ENCODE measurements around the gene MAN2B1. TPM values are rescaled to one million over a fixed set of nuclear protein-coding genes. Genes with fewer than 3 reads are reported as not detected.

The MAN2B1 gene
- total and polyA plus RNA-seq, 2 of the 13 experiments (the other 11 are each of a cell fraction or from before 2014, with no cell fraction given): 23.6 to 23.8 TPM

- Histone ChIP-seq H3K4me3 (replicated peaks in 1 of 3; ENCODE audit: insufficient read depth in 1 of 3, low read depth in 2 of 3, low read length in 3 of 3) (no peak overlapping the region), H3K27ac (ENCODE audit: extremely low read length, insufficient read depth, low read length) (peak overlapping the region; percentile 36), H3K9ac (ENCODE audit: insufficient read depth, low read depth, low read length) (no peak overlapping the region), H3K9me3 (ENCODE audit: low read length) (no peaks in the 10 kb centered on the region), H3K27me3 (ENCODE audit: control insufficient read depth in 1 of 2, insufficient read depth in 2 of 2, low read length in 2 of 2) (no peaks in the 10 kb centered on the region), H2AFZ (ENCODE audit: low read length) (no peak overlapping the region), H4K20me1 (ENCODE audit: insufficient read depth, low read length) (no peaks in the 10 kb centered on the region), H3K79me2 (ENCODE audit: insufficient read depth, low read length) (no peaks in the 10 kb centered on the region), H3K4me1 (ENCODE audit: insufficient read depth, low read length) (peaks cover 6% of the 10 kb centered on the region; the same call in 1 of the 2 replicates), H3K4me2 (ENCODE audit: low read depth, low read length) (no peak overlapping the region), H3K36me3 (replicated peaks in 1 of 2; ENCODE audit: control insufficient read depth in 1 of 2, insufficient read depth in 2 of 2, low read length in 2 of 2) (peaks cover 0 to 15% of the 10 kb centered on the region in 2 experiments; a peak in 1 of 5 replicates)
- DNase-seq (ENCODE audit: low spot score): no peak
- WGBS (ENCODE audit: low lambda C conversion rate): 89% methylated on average over 11 of the region's 11 CpGs
- no peak for ATAC-seq
- TF ChIP-seq ZNF496 (CRISPR knock-in tag; IDR thresholded peaks at IDR 0.05; ENCODE audit: insufficient replicate concordance) (no peak), ZNF639 (CRISPR knock-in tag; conservative IDR thresholded peaks at IDR 0.05) (no peak), SRF (IDR thresholded peaks at IDR 0.05; ENCODE audit: low read depth, low read length) (no peak), TGIF2 (CRISPR knock-in tag; IDR thresholded peaks at IDR 0.05) (no peak), ZNF598 (CRISPR knock-in tag; IDR thresholded peaks at IDR 0.05; ENCODE audit: borderline replicate concordance) (no peak), TMF1 (CRISPR knock-in tag; IDR thresholded peaks at IDR 0.05; ENCODE audit: low read depth) (no peak), MED1 (CRISPR knock-in tag; IDR thresholded peaks at IDR 0.05) (no peak), ZBTB42 (CRISPR knock-in tag; IDR thresholded peaks at IDR 0.05) (no peak), TEF (CRISPR knock-in tag; IDR thresholded peaks at IDR 0.05) (no peak), TOPORS (CRISPR knock-in tag; IDR thresholded peaks at IDR 0.05) (no peak), SAP130 (CRISPR knock-in tag; IDR thresholded peaks at IDR 0.05; ENCODE audit: low read depth) (no peak)
- ChIA-PET POLR2A (no interaction called here), CTCF (ENCODE audit: low intra/inter-chr PET ratio, low total read pairs) (no interaction called here)
- in situ Hi-C loops (cut with HindIII; ENCODE audit: extremely low pct_ligation_motif_present, low pct_unique_long_range_greater_than_20kb) (no loop called here), intact Hi-C loops (cut with micrococcal nuclease; ENCODE audit: unreplicated experiment) (no loop called here)
- BruUV-seq (replicated peaks): no TSS peak
- FAIRE-seq: no peak
Observed at GRCh38 chr19:12597594-12597993, 68.9 kb downstream of the MAN2B1 start.

Measured in HepG2 (cell line).